HG02852 (cell line): ENCODE results near the gene CASK.

Experiments used
- ATAC-seq: cut with Tn5 transposase; IDR thresholded peaks from one replicate; pipeline ENCODE4 v1.9.1; 2021; ENCODE audit warnings: mild to moderate bottlenecking, moderate library complexity; ENCODE audit not compliant: unreplicated experiment

The CASK gene

GRCh38 chrX:41917517-41917916 is 5.8 kb downstream of the CASK start:
- ATAC-seq, result no peak

GRCh38 chrX:41913476-41913875 is 9.9 kb downstream of the CASK start:
- no peak for ATAC-seq

- ATAC-seq, result no peak
Measured at GRCh38 chrX:41912923-41913322, 10.4 kb downstream of the CASK start.

GRCh38 chrX:41909068-41909467 is 14.3 kb downstream of the CASK start:
- no peak for ATAC-seq

- no peak for ATAC-seq
Measured at GRCh38 chrX:41906515-41907187, 16.7 kb downstream of the CASK start.

GRCh38 chrX:41903544-41903943 is 19.8 kb downstream of the CASK start:
- ATAC-seq, result no peak

GRCh38 chrX:41900321-41900720 is 23.0 kb downstream of the CASK start:
- no peak for ATAC-seq

GRCh38 chrX:41895826-41896225 is 27.5 kb downstream of the CASK start:
- no peak for ATAC-seq

- no peak for ATAC-seq
Measured at GRCh38 chrX:41890026-41890423, 33.3 kb downstream of the CASK start.

- no peak for ATAC-seq
Measured at GRCh38 chrX:41889317-41890025, 33.9 kb downstream of the CASK start.

GRCh38 chrX:41887691-41888090 is 35.7 kb downstream of the CASK start:
- no peak for ATAC-seq

GRCh38 chrX:41885724-41886123 is 37.6 kb downstream of the CASK start:
- no peak for ATAC-seq

GRCh38 chrX:41881166-41881565 is 42.2 kb downstream of the CASK start:
- no peak for ATAC-seq

GRCh38 chrX:41877167-41877566 is 46.2 kb downstream of the CASK start:
- no peak for ATAC-seq

GRCh38 chrX:41875142-41875541 is 48.2 kb downstream of the CASK start:
- ATAC-seq, result no peak

- ATAC-seq, result no peak
Measured at GRCh38 chrX:41870719-41871151, 52.6 kb downstream of the CASK start.

GRCh38 chrX:41868392-41868977 is 54.9 kb downstream of the CASK start:
- ATAC-seq, result no peak

GRCh38 chrX:41863343-41864203 is 59.8 kb downstream of the CASK start:
- ATAC-seq, result no peak

- ATAC-seq, result no peak
Measured at GRCh38 chrX:41862562-41863184, 60.7 kb downstream of the CASK start.

GRCh38 chrX:41858161-41858775 is 65.1 kb downstream of the CASK start:
- no peak for ATAC-seq
